AG09309 (cell line): Measurements from ENCODE around the gene LONRF2.

ENCODE experiments used
- DNase-seq: peaks from one replicate; pipeline ENCODE4 v3.0.0-alpha.2; 2010; ENCODE audit warnings: low read depth
- H3K4me3 ChIP-seq: 2 replicates; pipeline ENCODE4 v1.5.1; 2011; ENCODE audit warnings: mild to moderate bottlenecking, low read depth, low read length, moderate library complexity; ENCODE audit not compliant: control insufficient read depth
- CTCF ChIP-seq: IDR thresholded peaks from 2 replicates; pipeline ENCODE4 v1.5.1; 2011; ENCODE audit warnings: mild to moderate bottlenecking, low read depth, low read length, inconsistent platforms; ENCODE audit not compliant: insufficient read depth, control insufficient read depth; ENCODE audit errors: missing control alignments

LONRF2 gene

GRCh38 chr2:100291152-100291970, 30.9 kb downstream of the LONRF2 start:
- no peak for TF ChIP-seq CTCF
- no peak overlapping the region for H3K4me3 ChIP-seq
- DNase-seq = peak; percentile 87

DNA sequence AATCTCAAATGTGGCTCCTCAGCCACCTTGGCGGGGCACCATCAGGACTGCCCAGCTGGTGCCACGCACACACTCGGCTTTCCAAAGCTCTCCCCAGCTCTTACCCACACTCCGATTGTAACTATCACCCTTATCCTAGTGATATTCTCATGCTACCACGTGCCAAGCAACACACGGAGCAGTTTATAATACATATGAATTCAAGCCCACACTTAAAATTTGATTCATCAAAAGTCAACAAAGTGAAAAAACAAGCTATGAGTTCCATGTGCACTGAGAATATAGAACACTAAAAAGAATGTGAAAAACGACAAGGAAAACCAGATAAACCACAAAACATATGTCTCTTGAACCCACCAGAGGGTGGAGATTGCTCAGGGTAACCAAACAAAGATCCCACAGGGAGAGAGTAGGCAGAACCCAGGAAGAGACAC, 31.6 kb downstream of the LONRF2 start:
- no peak overlapping the region for H3K4me3 ChIP-seq
- no peak for TF ChIP-seq CTCF
- DNase-seq = no peak

GRCh38 chr2:100289020-100289419, 33.3 kb downstream of the LONRF2 start:
- no peak for DNase-seq

DNA sequence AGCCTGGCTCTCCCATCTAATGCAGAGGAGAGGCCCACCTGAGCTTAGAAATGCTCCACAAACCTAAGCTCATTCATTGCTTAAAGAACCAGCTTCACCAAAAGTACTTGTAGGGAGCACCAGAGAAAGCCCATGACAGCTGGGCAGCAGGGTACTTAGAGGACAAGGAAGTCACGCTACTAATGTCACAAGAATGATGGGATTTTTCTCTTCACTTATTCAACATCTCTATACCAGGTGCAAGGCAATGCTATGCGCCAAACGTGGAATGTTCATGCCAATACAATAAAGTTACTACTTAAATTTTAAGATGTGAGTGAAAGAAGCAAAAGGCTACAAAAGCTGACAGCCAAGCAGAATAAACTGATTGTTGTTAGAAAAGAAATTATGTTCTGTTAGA, 36.0 kb downstream of the LONRF2 start:
- DNase-seq = no peak
- no peak for TF ChIP-seq CTCF
- H3K4me3 ChIP-seq = no peak overlapping the region

More at GRCh38 chr2:100289020-100289419, 33.3 kb downstream of the LONRF2 start:
- no peak for TF ChIP-seq CTCF
- H3K4me3 ChIP-seq = no peak overlapping the region

- no peak overlapping the region for H3K4me3 ChIP-seq
- no peak for DNase-seq
- TF ChIP-seq CTCF = no peak
Observed at GRCh38 chr2:100285691-100286090, 36.6 kb downstream of the LONRF2 start.

- H3K4me3 ChIP-seq = no peak overlapping the region
- DNase-seq = no peak
- no peak for TF ChIP-seq CTCF
Observed at GRCh38 chr2:100285011-100285410, 37.3 kb downstream of the LONRF2 start.
